ENCODE data around the gene PYDC2. TPM values are rescaled to one million over a fixed set of nuclear protein-coding genes. Genes with fewer than 3 reads are reported as not detected.

Gene PYDC2
- total RNA-seq, 1 experiment from 2014 or later, result not detected

GRCh38 chr3:191425322-191425734 is 35.6 kb upstream of the PYDC2 start (continued):
- no peak for TF ChIP-seq ATF1 (CRISPR knock-in tag; IDR thresholded peaks at IDR 0.05)

DNA sequence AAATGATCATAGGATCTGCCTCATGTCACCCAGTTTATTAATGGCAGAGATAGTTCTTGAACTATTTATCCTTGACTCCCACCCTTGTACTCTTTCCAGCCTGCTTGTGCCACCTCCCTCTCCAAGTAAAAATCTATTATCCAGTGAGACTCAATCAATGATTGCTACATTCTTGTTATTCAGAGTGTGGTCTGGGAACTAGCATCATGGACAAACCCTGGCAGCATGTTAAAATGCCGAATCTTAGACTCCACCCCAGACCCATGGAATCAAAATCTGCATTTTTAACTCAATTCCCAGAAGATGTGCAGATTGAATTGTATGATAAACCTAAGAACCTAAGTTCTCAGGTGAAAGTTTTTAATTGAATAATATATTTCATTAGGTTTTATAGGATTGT is 34.7 kb upstream of the PYDC2 start:
- Mint-ChIP-seq H3K36me3 (peaks cover 1% of the 10 kb centered on the region; the same call in 1 of the 2 replicates), H3K27me3 (ENCODE audit: low read depth) (no peaks in the 10 kb centered on the region), H3K4me3 (no peak overlapping the region), H3K4me1 (peaks cover 7% of the 10 kb centered on the region), H3K27ac (no peak overlapping the region), H3K9me3 (peaks cover 14% of the 10 kb centered on the region)
- no peak for TF ChIP-seq NR2C2 (CRISPR knock-in tag; IDR thresholded peaks at IDR 0.05)
- no peak for TF ChIP-seq SOX15 (CRISPR knock-in tag; IDR thresholded peaks at IDR 0.05)
- TF ChIP-seq, protein P1, sequence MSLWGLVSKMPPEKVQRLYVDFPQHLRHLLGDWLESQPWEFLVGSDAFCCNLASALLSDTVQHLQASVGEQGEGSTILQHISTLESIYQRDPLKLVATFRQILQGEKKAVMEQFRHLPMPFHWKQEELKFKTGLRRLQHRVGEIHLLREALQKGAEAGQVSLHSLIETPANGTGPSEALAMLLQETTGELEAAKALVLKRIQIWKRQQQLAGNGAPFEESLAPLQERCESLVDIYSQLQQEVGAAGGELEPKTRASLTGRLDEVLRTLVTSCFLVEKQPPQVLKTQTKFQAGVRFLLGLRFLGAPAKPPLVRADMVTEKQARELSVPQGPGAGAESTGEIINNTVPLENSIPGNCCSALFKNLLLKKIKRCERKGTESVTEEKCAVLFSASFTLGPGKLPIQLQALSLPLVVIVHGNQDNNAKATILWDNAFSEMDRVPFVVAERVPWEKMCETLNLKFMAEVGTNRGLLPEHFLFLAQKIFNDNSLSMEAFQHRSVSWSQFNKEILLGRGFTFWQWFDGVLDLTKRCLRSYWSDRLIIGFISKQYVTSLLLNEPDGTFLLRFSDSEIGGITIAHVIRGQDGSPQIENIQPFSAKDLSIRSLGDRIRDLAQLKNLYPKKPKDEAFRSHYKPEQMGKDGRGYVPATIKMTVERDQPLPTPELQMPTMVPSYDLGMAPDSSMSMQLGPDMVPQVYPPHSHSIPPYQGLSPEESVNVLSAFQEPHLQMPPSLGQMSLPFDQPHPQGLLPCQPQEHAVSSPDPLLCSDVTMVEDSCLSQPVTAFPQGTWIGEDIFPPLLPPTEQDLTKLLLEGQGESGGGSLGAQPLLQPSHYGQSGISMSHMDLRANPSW (CRISPR knock-in tag; conservative IDR thresholded peaks at IDR 0.05; ENCODE audit: low read depth), result no peak
- TF ChIP-seq, protein P2, sequence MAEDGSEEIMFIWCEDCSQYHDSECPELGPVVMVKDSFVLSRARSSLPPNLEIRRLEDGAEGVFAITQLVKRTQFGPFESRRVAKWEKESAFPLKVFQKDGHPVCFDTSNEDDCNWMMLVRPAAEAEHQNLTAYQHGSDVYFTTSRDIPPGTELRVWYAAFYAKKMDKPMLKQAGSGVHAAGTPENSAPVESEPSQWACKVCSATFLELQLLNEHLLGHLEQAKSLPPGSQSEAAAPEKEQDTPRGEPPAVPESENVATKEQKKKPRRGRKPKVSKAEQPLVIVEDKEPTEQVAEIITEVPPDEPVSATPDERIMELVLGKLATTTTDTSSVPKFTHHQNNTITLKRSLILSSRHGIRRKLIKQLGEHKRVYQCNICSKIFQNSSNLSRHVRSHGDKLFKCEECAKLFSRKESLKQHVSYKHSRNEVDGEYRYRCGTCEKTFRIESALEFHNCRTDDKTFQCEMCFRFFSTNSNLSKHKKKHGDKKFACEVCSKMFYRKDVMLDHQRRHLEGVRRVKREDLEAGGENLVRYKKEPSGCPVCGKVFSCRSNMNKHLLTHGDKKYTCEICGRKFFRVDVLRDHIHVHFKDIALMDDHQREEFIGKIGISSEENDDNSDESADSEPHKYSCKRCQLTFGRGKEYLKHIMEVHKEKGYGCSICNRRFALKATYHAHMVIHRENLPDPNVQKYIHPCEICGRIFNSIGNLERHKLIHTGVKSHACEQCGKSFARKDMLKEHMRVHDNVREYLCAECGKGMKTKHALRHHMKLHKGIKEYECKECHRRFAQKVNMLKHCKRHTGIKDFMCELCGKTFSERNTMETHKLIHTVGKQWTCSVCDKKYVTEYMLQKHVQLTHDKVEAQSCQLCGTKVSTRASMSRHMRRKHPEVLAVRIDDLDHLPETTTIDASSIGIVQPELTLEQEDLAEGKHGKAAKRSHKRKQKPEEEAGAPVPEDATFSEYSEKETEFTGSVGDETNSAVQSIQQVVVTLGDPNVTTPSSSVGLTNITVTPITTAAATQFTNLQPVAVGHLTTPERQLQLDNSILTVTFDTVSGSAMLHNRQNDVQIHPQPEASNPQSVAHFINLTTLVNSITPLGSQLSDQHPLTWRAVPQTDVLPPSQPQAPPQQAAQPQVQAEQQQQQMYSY (CRISPR knock-in tag; IDR thresholded peaks at IDR 0.05), result no peak
- no peak for TF ChIP-seq CBFB (CRISPR knock-in tag; IDR thresholded peaks at IDR 0.05; ENCODE audit: low read depth)
- TF ChIP-seq, protein P3, sequence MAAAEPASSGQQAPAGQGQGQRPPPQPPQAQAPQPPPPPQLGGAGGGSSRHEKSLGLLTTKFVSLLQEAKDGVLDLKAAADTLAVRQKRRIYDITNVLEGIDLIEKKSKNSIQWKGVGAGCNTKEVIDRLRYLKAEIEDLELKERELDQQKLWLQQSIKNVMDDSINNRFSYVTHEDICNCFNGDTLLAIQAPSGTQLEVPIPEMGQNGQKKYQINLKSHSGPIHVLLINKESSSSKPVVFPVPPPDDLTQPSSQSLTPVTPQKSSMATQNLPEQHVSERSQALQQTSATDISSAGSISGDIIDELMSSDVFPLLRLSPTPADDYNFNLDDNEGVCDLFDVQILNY (CRISPR knock-in tag; IDR thresholded peaks at IDR 0.05), result no peak
- no peak for TF ChIP-seq JUN (CRISPR knock-in tag; IDR thresholded peaks at IDR 0.05)
- TF ChIP-seq, protein P4, sequence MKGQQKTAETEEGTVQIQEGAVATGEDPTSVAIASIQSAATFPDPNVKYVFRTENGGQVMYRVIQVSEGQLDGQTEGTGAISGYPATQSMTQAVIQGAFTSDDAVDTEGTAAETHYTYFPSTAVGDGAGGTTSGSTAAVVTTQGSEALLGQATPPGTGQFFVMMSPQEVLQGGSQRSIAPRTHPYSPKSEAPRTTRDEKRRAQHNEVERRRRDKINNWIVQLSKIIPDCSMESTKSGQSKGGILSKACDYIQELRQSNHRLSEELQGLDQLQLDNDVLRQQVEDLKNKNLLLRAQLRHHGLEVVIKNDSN (CRISPR knock-in tag; IDR thresholded peaks at IDR 0.05), result no peak
- no peak for TF ChIP-seq ELF4 (CRISPR knock-in tag; IDR thresholded peaks at IDR 0.05; ENCODE audit: low read depth)
- no peak for TF ChIP-seq USF2 (CRISPR knock-in tag; IDR thresholded peaks at IDR 0.05)
- no peak for TF ChIP-seq ZNF512 (CRISPR knock-in tag; IDR thresholded peaks at IDR 0.05; ENCODE audit: borderline replicate concordance)
- TF ChIP-seq ATF1 (CRISPR knock-in tag; IDR thresholded peaks at IDR 0.05), result no peak
- no peak for TF ChIP-seq ZNF416 (CRISPR knock-in tag; IDR thresholded peaks at IDR 0.05)
- POLR2A ChIA-PET, result no interaction called here
- CTCF ChIA-PET, result no interaction called here
- ATAC-seq (no peak), DNase-seq (ENCODE audit: low spot score) (no peak)

GRCh38 chr3:191428177-191428576 is 32.8 kb upstream of the PYDC2 start:
- POLR2A ChIA-PET, result no interaction called here
- H3K27ac Mint-ChIP-seq, result no peak overlapping the region
- H3K4me1 Mint-ChIP-seq, result peaks cover 7% of the 10 kb centered on the region

More at GRCh38 chr3:191428177-191428576, 32.8 kb upstream of the PYDC2 start:
- CTCF ChIA-PET, result no interaction called here
- Mint-ChIP-seq H3K36me3 (peaks cover 3% of the 10 kb centered on the region; the same call in 1 of the 2 replicates), H3K9me3 (peaks cover 20% of the 10 kb centered on the region), H3K4me3 (no peak overlapping the region), H3K27me3 (ENCODE audit: low read depth) (no peaks in the 10 kb centered on the region; the same call in 1 of the 2 replicates)
- DNase-seq (ENCODE audit: low spot score), result no peak
- no peak for ATAC-seq
- TF ChIP-seq RORB (CRISPR knock-in tag; IDR thresholded peaks at IDR 0.05), result no peak
